ENCODE measurements around the gene SYT7.

DNA sequence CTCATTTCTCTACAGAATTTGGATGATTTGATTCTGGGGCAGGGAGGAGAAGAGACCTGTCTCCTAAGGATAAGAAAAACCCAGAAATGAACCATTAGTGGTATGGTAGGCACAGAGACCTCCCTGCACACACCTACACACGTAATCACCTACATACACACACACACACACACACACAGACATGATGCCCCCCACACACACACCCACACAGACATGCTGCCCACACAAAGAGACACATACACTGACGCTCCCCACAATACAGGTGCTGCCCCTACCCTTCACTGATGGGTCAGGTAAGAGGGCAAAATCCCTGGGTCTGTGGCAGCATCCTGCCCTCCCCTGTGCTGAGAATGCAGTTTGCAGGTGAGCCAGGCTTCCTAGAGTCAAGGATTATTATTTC lies 1.1 kb upstream of the SYT7 start:
- TF ChIP-seq, protein P1, sequence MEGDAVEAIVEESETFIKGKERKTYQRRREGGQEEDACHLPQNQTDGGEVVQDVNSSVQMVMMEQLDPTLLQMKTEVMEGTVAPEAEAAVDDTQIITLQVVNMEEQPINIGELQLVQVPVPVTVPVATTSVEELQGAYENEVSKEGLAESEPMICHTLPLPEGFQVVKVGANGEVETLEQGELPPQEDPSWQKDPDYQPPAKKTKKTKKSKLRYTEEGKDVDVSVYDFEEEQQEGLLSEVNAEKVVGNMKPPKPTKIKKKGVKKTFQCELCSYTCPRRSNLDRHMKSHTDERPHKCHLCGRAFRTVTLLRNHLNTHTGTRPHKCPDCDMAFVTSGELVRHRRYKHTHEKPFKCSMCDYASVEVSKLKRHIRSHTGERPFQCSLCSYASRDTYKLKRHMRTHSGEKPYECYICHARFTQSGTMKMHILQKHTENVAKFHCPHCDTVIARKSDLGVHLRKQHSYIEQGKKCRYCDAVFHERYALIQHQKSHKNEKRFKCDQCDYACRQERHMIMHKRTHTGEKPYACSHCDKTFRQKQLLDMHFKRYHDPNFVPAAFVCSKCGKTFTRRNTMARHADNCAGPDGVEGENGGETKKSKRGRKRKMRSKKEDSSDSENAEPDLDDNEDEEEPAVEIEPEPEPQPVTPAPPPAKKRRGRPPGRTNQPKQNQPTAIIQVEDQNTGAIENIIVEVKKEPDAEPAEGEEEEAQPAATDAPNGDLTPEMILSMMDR (IDR thresholded peaks at IDR 0.05; ENCODE audit: low read length) = no peak
- TF ChIP-seq EZH2 (optimal IDR thresholded peaks at IDR 0.05; ENCODE audit: low read depth, low read length) (no peak), EZH2phosphoT487 (IDR thresholded peaks at IDR 0.05; ENCODE audit: low read length) (no peak)

Measured in MM.1S (cell line).